HEK293 (cell line): Measurements from ENCODE around the gene CDC20.

Experiments used
- ELK4 ChIP-seq: IDR thresholded peaks from 2 replicates; pipeline ENCODE4 v1.6.1; 2011; ENCODE audit warnings: mild to moderate bottlenecking, low read depth, low read length, borderline replicate concordance
- GLI4 ChIP-seq: fragments of 450-650 bp; formaldehyde crosslinking; IDR thresholded peaks from 2 replicates; pipeline ENCODE4 v1.5.1; 2016; ENCODE audit warnings: missing biosample characterization, missing genetic modification characterization
- KLF9 ChIP-seq: fragments of 450-650 bp; formaldehyde crosslinking; IDR thresholded peaks from 2 replicates; pipeline ENCODE4 v1.5.1; 2016; ENCODE audit warnings: missing biosample characterization, missing genetic modification characterization, low read depth
- SCRT2 ChIP-seq: fragments of 450-650 bp; formaldehyde crosslinking; IDR thresholded peaks from 2 replicates; pipeline ENCODE4 v1.5.1; 2016; ENCODE audit warnings: missing biosample characterization, missing genetic modification characterization
- ZBTB11 ChIP-seq: fragments of 450-650 bp; formaldehyde crosslinking; conservative IDR thresholded peaks from 2 replicates; pipeline ENCODE4 v1.5.1; 2016; ENCODE audit warnings: low read depth, missing biosample characterization, missing genetic modification characterization
- ZBTB20 ChIP-seq: fragments of 450-650 bp; formaldehyde crosslinking; IDR thresholded peaks from 2 replicates; pipeline ENCODE4 v1.5.1; 2016; ENCODE audit warnings: missing biosample characterization, missing genetic modification characterization
- ZBTB49 ChIP-seq: fragments of 450-650 bp; formaldehyde crosslinking; IDR thresholded peaks from 2 replicates; pipeline ENCODE4 v1.5.1; 2016; ENCODE audit warnings: missing biosample characterization, missing genetic modification characterization, low read depth
- ZBTB7A ChIP-seq: fragments of 450-650 bp; formaldehyde crosslinking; IDR thresholded peaks from 2 replicates; pipeline ENCODE4 v1.5.1; 2016; ENCODE audit warnings: low read depth, missing biosample characterization, missing genetic modification characterization
- ZFHX2 ChIP-seq: fragments of 450-650 bp; formaldehyde crosslinking; conservative IDR thresholded peaks from 2 replicates; pipeline ENCODE4 v1.5.1; 2016; ENCODE audit warnings: missing biosample characterization, missing genetic modification characterization
- ZFP69B ChIP-seq: fragments of 450-650 bp; formaldehyde crosslinking; IDR thresholded peaks from 2 replicates; pipeline ENCODE4 v1.5.1; 2016; ENCODE audit warnings: missing biosample characterization, missing genetic modification characterization
- ZNF138 ChIP-seq: fragments of 450-650 bp; formaldehyde crosslinking; IDR thresholded peaks from 2 replicates; pipeline ENCODE4 v1.5.1; 2016; ENCODE audit warnings: missing biosample characterization, missing genetic modification characterization, borderline replicate concordance
- ZNF175 ChIP-seq: fragments of 450-650 bp; formaldehyde crosslinking; IDR thresholded peaks from 2 replicates; pipeline ENCODE4 v1.5.1; 2016; ENCODE audit warnings: missing biosample characterization, missing genetic modification characterization
- ZNF18 ChIP-seq: fragments of 450-650 bp; formaldehyde crosslinking; IDR thresholded peaks from 2 replicates; pipeline ENCODE4 v1.5.1; 2016; ENCODE audit warnings: missing biosample characterization, missing genetic modification characterization
- ZNF223 ChIP-seq: fragments of 450-650 bp; formaldehyde crosslinking; IDR thresholded peaks from 2 replicates; pipeline ENCODE4 v1.5.1; 2016; ENCODE audit warnings: missing biosample characterization, missing genetic modification characterization
- ZNF26 ChIP-seq: fragments of 450-650 bp; formaldehyde crosslinking; IDR thresholded peaks from 2 replicates; pipeline ENCODE4 v1.5.1; 2016; ENCODE audit warnings: missing biosample characterization, missing genetic modification characterization
- ZNF280D ChIP-seq: fragments of 450-650 bp; formaldehyde crosslinking; IDR thresholded peaks from 2 replicates; pipeline ENCODE4 v1.5.1; 2016; ENCODE audit warnings: missing biosample characterization, missing genetic modification characterization
- ZNF394 ChIP-seq: fragments of 450-650 bp; formaldehyde crosslinking; IDR thresholded peaks from 2 replicates; pipeline ENCODE4 v1.5.1; 2016; ENCODE audit warnings: missing biosample characterization, missing genetic modification characterization, mild to moderate bottlenecking, moderate library complexity, borderline replicate concordance
- ZNF423 ChIP-seq: fragments of 450-650 bp; formaldehyde crosslinking; IDR thresholded peaks from 2 replicates; pipeline ENCODE4 v1.5.1; 2016; ENCODE audit warnings: missing biosample characterization, missing genetic modification characterization
- ZNF580 ChIP-seq: fragments of 450-650 bp; formaldehyde crosslinking; IDR thresholded peaks from 2 replicates; pipeline ENCODE4 v1.5.1; 2016; ENCODE audit warnings: missing biosample characterization, missing genetic modification characterization
- ZNF585B ChIP-seq: fragments of 450-650 bp; formaldehyde crosslinking; IDR thresholded peaks from 2 replicates; pipeline ENCODE4 v1.5.1; 2016; ENCODE audit warnings: missing biosample characterization, missing genetic modification characterization
- ZNF621 ChIP-seq: fragments of 450-650 bp; formaldehyde crosslinking; IDR thresholded peaks from 2 replicates; pipeline ENCODE4 v1.5.1; 2017; ENCODE audit warnings: missing biosample characterization, missing genetic modification characterization
- ZNF704 ChIP-seq: fragments of 450-650 bp; formaldehyde crosslinking; IDR thresholded peaks from 2 replicates; pipeline ENCODE4 v1.5.1; 2016; ENCODE audit warnings: missing biosample characterization, missing genetic modification characterization
- ZXDB ChIP-seq: fragments of 450-650 bp; formaldehyde crosslinking; IDR thresholded peaks from 2 replicates; pipeline ENCODE4 v1.5.1; 2016; ENCODE audit warnings: missing biosample characterization, missing genetic modification characterization

The CDC20 gene

GRCh38 chr1:43358746-43359693 is at the start of gene CDC20 (continued):
- no peak for TF ChIP-seq ZBTB49 (tag by site-specific recombination)
- peak; percentile 63 for TF ChIP-seq KLF9 (tag by site-specific recombination)
- no peak for TF ChIP-seq ZNF621
- TF ChIP-seq ZNF394 (tag by site-specific recombination), result no peak
- no peak for TF ChIP-seq ZFHX2 (tag by site-specific recombination)
- peak; percentile 50; the same call in 1 of the 2 replicates for TF ChIP-seq ZXDB (tag by site-specific recombination)
- no peak for TF ChIP-seq ZNF26 (tag by site-specific recombination)
- TF ChIP-seq ZBTB7A (tag by site-specific recombination), result no peak
- TF ChIP-seq ZBTB20 (tag by site-specific recombination), result peak; percentile 7; the same call in 1 of the 2 replicates
- TF ChIP-seq ELK4, result no peak
- TF ChIP-seq ZBTB11, result peak; percentile 76
- peak; percentile 10; the same call in 1 of the 2 replicates for TF ChIP-seq ZNF704 (tag by site-specific recombination)
- TF ChIP-seq ZNF138, result no peak
- no peak for TF ChIP-seq ZNF585B (tag by site-specific recombination)
- no peak for TF ChIP-seq GLI4 (tag by site-specific recombination)
- 0 out of 2 replicates have a peak, but pooled peaks have one; percentile 15 for TF ChIP-seq ZNF18 (tag by site-specific recombination)
- TF ChIP-seq ZNF423 (tag by site-specific recombination), result no peak; the same call in 1 of the 2 replicates
- TF ChIP-seq ZNF580 (tag by site-specific recombination), result no peak
- no peak for TF ChIP-seq ZNF223 (tag by site-specific recombination)
- TF ChIP-seq ZFP69B (tag by site-specific recombination), result peak; percentile 75
- TF ChIP-seq ZNF175 (tag by site-specific recombination), result no peak
- TF ChIP-seq ZNF280D (tag by site-specific recombination), result no peak
- no peak for TF ChIP-seq SCRT2
